Measurements from ENCODE around the gene WDR70.

WDR70 gene

DNA sequence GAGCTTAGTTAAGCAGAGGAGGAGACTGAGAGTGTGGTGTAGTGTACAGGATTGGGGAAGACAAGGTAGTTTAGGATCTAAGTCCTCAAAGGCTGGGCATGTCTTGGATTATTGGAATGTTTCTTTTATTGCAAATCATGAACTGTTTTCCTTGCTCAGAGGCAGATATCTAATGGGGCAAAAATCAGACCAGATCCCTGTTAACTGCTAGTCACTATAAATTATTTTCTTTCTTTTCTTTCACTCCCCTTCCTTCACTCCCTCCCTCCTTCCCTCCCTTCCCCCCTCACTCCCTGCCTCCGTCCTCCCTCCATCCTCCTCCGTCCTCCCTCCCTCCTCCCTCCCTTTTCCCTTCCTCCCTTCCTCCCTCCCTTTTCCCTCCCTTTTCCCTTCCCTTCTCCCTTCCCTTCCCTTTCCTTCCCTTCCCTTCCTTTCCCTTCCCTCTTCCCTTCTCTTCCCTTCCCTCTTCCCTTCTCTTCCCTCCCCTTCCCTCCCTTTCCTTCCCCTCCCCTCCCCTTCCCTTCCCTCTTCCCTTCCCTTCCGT, 117.9 kb downstream of the WDR70 start:
- no peak for ATAC-seq

GRCh38 chr5:37501152-37501551, 122.0 kb downstream of the WDR70 start:
- ATAC-seq: no peak
- TF ChIP-seq ZC3H10 (CRISPR knock-in tag; IDR thresholded peaks at IDR 0.05): no peak

More for the DNA sequence above, 117.9 kb downstream of the WDR70 start:
- TF ChIP-seq PATZ1 (CRISPR knock-in tag; IDR thresholded peaks at IDR 0.05; ENCODE audit: borderline replicate concordance): no peak
- TF ChIP-seq ZNF8 (CRISPR knock-in tag; IDR thresholded peaks at IDR 0.05): no peak
- TF ChIP-seq TCF4 (CRISPR knock-in tag; IDR thresholded peaks at IDR 0.05; ENCODE audit: borderline replicate concordance): no peak
- TF ChIP-seq ZC3H10 (CRISPR knock-in tag; IDR thresholded peaks at IDR 0.05): no peak
- TF ChIP-seq ZNF70 (CRISPR knock-in tag; IDR thresholded peaks at IDR 0.05): no peak
- no peak for TF ChIP-seq CREB5 (CRISPR knock-in tag; IDR thresholded peaks at IDR 0.05; ENCODE audit: low read depth)

GRCh38 chr5:37506241-37506640, 127.1 kb downstream of the WDR70 start:
- TF ChIP-seq ZNF70 (CRISPR knock-in tag; IDR thresholded peaks at IDR 0.05) (no peak), ESRRG (CRISPR knock-in tag; IDR thresholded peaks at IDR 0.05) (no peak)
- ATAC-seq: no peak

- TF ChIP-seq ZNF565 (CRISPR knock-in tag; conservative IDR thresholded peaks at IDR 0.05; ENCODE audit: low read depth): no peak
- TF ChIP-seq ZFP3 (CRISPR knock-in tag; IDR thresholded peaks at IDR 0.05): no peak
- TF ChIP-seq ESRRG (CRISPR knock-in tag; IDR thresholded peaks at IDR 0.05): no peak
- TF ChIP-seq GLIS3 (CRISPR knock-in tag; IDR thresholded peaks at IDR 0.05): no peak
- no peak for TF ChIP-seq TSHZ2 (CRISPR knock-in tag; IDR thresholded peaks at IDR 0.05)
- no peak for TF ChIP-seq RARB (CRISPR knock-in tag; IDR thresholded peaks at IDR 0.05)
- no peak for TF ChIP-seq CREB5 (CRISPR knock-in tag; IDR thresholded peaks at IDR 0.05; ENCODE audit: low read depth)
- no peak for TF ChIP-seq OSR1 (CRISPR knock-in tag; IDR thresholded peaks at IDR 0.05)
- TF ChIP-seq BACH2 (CRISPR knock-in tag; IDR thresholded peaks at IDR 0.05; ENCODE audit: borderline replicate concordance): no peak
- no peak for TF ChIP-seq ARNTL (CRISPR knock-in tag; IDR thresholded peaks at IDR 0.05; ENCODE audit: borderline replicate concordance, low read depth)
- no peak for TF ChIP-seq CSRNP3 (CRISPR knock-in tag; IDR thresholded peaks at IDR 0.05)
- no peak for TF ChIP-seq ZNF8 (CRISPR knock-in tag; IDR thresholded peaks at IDR 0.05)
- no peak for TF ChIP-seq POU6F1 (CRISPR knock-in tag; IDR thresholded peaks at IDR 0.05; ENCODE audit: borderline replicate concordance, low read depth)
- no peak for TF ChIP-seq ZFP30 (CRISPR knock-in tag; IDR thresholded peaks at IDR 0.05)
- no peak for TF ChIP-seq PATZ1 (CRISPR knock-in tag; IDR thresholded peaks at IDR 0.05; ENCODE audit: borderline replicate concordance)
- TF ChIP-seq CSDC2 (CRISPR knock-in tag; IDR thresholded peaks at IDR 0.05): no peak
- TF ChIP-seq ZC3H10 (CRISPR knock-in tag; IDR thresholded peaks at IDR 0.05): no peak
- ATAC-seq: no peak
Observed at GRCh38 chr5:37506722-37507121, 127.6 kb downstream of the WDR70 start.
